Measurements from ENCODE around the gene ETS1.
A peak's percentile ranks its signal among the peaks of the same experiment; 100 is the strongest.

ETS1 gene

GRCh38 chr11:128517451-128518230 is 69.7 kb downstream of the ETS1 start:
- peak in 1 of 2 donors; percentile 35 for DNase-seq

DNA sequence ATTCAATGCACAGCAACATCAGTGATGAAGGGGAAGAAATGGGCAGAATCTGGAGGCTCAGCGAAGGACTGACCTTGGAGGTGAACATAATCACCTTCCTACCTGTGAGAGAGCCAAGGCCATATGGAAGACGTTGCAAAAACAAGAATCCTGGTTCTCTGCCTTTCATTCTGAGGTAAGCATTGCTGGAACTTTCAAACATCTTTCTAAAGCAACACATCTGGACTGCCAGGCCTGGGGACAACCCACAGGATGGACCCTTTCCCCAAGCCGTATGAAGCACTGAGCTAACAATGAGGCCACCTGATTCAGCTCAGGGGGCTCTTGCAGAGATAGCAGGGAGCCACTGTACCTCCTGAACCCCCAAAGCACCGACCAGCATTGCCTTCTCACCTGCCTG is 70.5 kb downstream of the ETS1 start:
- DNase-seq: peak in 1 of 2 donors; percentile 7

DNA sequence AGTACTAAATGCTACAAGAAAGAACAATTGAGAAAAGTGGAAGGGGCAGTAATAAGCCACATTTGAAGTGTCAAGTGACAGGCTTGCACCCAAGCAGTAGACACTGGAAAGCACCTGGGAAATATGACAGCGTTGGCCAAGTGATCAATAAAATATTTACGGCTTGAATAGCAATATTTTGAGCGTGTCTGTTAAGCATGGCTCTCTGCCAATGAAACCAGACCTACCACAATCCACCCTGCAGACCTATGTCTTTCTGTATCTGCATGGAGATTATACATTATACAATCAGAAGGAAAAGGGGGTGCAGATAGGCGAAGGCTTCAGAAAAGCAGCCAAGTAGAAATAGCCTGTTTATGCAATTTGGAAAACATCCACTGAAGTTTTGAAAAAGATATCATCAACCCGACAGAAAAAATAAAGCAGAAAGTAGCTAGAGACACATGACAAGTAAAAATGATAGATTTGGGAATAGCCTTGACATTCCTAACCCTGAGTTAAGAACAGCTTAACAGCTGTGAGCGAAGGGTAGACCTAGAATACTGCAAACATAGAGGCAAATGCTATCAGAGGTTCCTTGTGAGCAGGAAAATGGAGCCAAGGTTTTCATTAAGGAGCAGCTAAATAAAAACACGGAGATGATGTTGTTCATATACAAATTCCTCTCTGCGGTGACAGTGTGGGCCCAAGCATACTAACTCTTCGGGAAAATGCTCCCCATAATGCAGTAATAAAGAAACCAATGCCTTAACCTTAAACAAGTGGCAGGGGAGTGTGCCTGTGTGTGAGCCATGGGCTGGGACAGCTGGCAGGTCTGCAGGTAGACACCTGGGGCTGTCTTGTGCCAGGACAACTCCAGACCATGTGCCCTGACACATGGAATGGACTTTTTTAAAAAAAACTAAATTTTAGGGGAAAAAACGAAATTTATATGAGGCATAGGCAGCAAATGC is 71.3 kb downstream of the ETS1 start:
- DNase-seq: peak in 1 of 2 donors; percentile 47

- peak; percentile 41 to 57 for DNase-seq
Observed at GRCh38 chr11:128515086-128515485, 72.3 kb downstream of the ETS1 start.

GRCh38 chr11:128513915-128514681 is 73.3 kb downstream of the ETS1 start:
- peak in 1 of 2 donors; percentile 28 for DNase-seq

- peak in 1 of 2 donors; percentile 50 for DNase-seq
Observed at GRCh38 chr11:128512474-128512996, 74.8 kb downstream of the ETS1 start.

- DNase-seq: peak in 1 of 2 donors; percentile 17
Observed at GRCh38 chr11:128511712-128512111, 75.6 kb downstream of the ETS1 start.

- DNase-seq: no peak
Observed at GRCh38 chr11:128509621-128510389, 77.6 kb downstream of the ETS1 start.

GRCh38 chr11:128508770-128509510 is 78.4 kb downstream of the ETS1 start:
- peak; percentile 60 for DNase-seq

DNA sequence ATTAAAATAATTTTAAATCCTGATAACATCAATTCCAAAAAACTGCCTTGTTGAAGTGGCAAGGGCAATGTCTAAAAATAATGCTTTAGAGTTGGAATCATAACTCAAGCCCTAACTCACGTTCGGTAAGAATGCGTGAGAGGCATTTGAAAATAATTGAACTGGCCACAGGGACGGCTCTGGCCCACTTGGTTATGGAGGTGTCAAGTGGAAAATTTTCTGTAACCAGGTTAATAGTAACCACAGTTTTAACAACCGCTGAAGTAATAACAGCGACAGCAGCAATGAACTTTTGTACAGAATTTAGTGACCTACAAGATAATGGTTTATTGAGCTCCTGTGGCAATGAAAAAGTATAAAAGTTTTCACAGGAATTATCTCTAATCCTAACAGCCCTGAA is 79.4 kb downstream of the ETS1 start:
- DNase-seq: no peak

DNA sequence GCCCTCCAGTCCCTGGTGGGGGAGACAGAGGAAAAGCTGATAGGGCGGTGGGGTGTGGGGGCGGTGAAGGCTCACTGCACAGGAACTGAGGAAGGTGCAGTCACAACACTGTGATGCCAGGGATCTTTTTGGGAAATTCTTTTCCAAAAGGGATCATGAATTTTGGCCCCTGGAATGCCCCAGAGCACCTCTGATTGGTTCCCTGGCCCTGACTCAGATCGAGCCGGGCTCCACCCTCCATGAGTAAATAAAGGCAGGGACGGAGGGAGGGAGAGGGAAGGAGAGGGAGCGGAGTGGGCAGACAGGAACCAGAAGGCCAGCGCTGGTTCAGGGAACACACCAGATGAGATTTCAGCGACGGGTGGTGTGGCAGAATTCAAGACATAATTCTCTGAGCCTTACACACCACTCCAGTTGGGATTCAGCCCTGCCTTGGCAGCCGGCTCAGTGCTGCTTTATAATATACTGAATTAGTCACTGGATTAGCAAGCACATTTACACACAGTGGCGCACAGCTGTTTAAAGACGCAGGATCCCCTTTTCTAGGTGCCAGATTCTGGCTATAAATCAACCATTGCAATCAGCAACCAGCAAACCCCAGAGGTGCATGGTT is 80.3 kb downstream of the ETS1 start:
- DNase-seq: peak in 1 of 2 donors; percentile 41

DNA sequence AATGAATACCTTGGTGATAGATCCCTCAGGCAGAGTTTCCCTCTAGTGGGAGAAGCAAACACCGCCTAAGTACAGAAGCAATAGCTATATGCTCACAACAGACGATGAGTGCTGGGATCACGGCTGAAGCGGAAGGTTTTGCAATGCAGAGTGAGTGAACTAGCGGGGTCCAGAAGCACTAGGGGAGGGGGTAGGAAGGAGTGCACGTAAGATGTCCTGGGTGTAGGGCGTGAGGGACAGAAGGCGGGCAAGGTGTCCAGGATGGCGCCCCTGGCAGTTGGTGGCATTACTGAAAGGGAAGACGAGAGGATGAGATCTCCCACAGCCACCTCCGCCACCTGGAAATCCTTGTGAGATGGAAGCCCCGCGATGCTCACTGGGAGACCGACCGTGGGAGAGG is 81.0 kb downstream of the ETS1 start:
- DNase-seq: peak in 1 of 2 donors; percentile 41

DNA sequence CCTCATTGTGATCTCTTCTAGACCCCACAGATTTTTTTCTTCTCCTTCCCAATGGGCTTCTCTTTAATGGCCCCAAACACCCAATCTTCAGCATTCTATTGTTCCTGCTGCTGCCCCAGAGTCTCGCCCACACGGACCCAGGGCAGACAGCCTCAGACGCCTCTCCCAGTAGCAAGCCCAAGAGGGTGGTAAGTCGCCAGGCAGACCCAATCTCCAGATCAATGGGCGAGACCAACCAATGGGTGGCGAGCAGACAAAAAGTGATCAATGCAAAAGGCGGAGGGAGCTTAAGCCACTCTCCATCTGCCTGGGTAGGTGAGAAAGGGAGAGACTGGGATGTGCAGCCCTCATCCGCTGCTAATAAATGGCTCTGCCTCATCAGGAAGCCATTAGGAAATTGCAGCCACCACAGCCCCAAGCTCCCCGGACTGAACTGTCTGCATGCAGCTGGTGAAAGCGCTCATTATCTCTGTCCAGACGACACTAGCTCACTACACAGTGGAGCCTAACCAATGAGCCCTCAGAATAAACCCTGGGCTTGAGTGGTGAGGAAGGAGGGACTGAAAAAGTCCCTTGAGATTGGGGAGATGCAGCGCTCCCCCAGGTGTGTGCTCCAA is 81.8 kb downstream of the ETS1 start:
- no peak for DNase-seq

DNA sequence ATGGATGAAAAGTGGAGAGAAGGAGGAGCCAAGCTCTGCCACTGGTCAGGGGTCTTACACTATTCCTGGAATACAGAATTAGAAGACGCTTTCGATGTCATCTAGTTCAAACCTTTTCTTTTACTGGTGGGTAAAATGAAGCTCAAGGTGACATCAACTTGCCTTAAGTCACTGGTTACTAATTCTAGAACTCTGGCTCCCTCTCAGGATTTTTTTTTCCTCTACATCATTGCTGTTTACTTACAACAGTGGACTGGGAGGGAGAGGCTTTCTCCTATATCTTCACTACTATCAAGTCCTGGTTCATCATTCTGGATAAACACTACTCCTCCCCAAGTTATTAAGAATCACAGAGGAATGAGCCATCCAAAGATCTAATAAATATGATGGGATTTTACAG is 82.9 kb downstream of the ETS1 start:
- DNase-seq: no peak

- peak; percentile 54 to 68 for DNase-seq
Observed at GRCh38 chr11:128503245-128503991, 83.9 kb downstream of the ETS1 start.

GRCh38 chr11:128502726-128503125 is 84.6 kb downstream of the ETS1 start:
- DNase-seq: no peak

GRCh38 chr11:128501632-128502549 is 85.5 kb downstream of the ETS1 start:
- DNase-seq: no peak

DNA sequence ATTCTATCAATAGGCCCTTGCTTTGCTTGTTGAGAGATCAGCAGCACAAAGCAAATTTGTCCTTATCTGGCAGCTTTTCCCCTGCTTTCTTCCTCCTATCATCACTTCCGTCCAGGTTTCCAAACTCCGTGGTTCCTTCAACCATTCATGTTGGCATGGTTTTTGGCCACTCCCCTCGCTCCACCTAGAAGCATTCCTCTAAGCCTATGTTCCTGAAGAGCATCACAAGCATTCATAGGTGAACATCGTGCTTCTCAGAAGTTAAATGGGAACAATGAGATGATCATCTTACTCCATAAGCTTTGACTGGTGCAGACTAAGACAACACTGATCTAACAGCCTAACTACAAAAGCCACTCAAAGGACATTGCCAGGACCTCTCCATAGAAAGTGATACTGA is 86.3 kb downstream of the ETS1 start:
- DNase-seq: no peak
